HG02588 (cell line): ENCODE data around the gene TUBG1.
A peak's percentile ranks its signal among the peaks of the same experiment; 100 is the strongest.

Experiments used
- ATAC-seq: cut with Tn5 transposase; IDR thresholded peaks from one replicate; pipeline ENCODE4 v1.9.1; 2021; ENCODE audit warnings: mild to moderate bottlenecking, moderate library complexity; ENCODE audit not compliant: unreplicated experiment

The TUBG1 gene

GRCh38 chr17:42609182-42609813 lies at the start of gene TUBG1, which contains the start of gene RETREG3:
Gene TUBG1, plus strand, starts transcription at chr17:42609683. Its CDS starts 55 bp downstream, at chr17:42609738.
Gene RETREG3, minus strand, starts transcription at chr17:42609374. Its CDS starts 50 bp downstream, at chr17:42609324.
- ATAC-seq: peak; percentile 81

GRCh38 chr17:42560246-42560645 lies 49.2 kb upstream of the TUBG1 start:
- ATAC-seq: no peak

GRCh38 chr17:42561897-42562387 lies 47.5 kb upstream of the TUBG1 start, which contains the start of gene COASY:
Gene COASY, plus strand, starts transcription at chr17:42562148. Its CDS starts 475 bp downstream, at chr17:42562623.
- peak; percentile 52 for ATAC-seq

- ATAC-seq: no peak
Measured at GRCh38 chr17:42562388-42563142, 46.9 kb upstream of the TUBG1 start.

GRCh38 chr17:42563143-42563509 lies 46.4 kb upstream of the TUBG1 start:
- ATAC-seq: no peak

- no peak for ATAC-seq
Measured at GRCh38 chr17:42563543-42563942, 45.9 kb upstream of the TUBG1 start.

DNA sequence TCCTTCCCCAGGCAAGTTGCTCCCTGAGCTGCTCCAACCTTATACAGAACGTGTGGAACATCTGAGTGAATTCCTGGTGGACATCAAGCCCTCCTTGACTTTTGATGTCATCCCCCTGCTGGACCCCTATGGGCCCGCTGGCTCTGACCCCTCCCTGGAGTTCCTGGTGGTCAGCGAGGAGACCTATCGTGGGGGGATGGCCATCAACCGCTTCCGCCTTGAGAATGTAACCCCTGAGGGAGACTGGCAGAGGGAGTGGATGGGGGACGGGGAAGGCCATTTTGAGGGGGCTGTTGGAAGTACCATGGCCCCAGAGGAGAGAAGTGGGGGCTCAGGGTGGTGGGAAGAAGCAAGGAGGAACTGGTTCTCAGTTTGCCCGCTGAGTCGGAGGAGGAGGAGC lies 45.5 kb upstream of the TUBG1 start:
- no peak for ATAC-seq

- no peak for ATAC-seq
Measured at GRCh38 chr17:42564815-42565522, 44.5 kb upstream of the TUBG1 start.

DNA sequence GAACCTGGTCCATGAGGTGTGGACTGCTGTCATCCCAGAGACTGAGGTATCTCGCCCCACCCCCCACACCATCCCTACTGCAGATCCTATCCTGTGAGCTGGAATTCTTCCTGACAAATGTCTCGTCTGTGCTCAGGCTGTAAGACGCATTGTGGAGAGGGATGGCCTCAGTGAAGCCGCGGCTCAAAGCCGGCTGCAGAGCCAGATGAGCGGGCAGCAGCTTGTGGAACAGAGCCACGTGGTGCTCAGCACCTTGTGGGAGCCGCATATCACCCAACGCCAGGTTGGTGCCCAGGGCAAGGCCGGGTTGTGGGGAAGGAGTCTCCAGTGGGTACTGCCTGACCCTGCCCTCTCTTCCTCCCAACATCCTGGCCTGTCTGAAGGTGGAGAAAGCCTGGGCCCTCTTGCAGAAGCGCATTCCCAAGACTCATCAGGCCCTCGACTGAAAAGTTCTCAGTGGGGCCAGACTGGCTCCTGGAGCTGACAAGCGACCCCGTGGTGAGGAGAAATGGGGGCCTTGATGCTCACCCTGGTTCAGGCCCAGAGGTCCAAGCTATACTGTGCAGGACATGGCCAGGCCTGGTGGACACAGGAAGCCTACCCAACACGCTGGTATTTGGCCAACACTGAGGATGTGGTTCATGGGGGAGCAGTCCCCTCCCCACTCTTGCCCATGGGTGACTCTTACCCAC lies 43.8 kb upstream of the TUBG1 start:
- ATAC-seq: no peak

DNA sequence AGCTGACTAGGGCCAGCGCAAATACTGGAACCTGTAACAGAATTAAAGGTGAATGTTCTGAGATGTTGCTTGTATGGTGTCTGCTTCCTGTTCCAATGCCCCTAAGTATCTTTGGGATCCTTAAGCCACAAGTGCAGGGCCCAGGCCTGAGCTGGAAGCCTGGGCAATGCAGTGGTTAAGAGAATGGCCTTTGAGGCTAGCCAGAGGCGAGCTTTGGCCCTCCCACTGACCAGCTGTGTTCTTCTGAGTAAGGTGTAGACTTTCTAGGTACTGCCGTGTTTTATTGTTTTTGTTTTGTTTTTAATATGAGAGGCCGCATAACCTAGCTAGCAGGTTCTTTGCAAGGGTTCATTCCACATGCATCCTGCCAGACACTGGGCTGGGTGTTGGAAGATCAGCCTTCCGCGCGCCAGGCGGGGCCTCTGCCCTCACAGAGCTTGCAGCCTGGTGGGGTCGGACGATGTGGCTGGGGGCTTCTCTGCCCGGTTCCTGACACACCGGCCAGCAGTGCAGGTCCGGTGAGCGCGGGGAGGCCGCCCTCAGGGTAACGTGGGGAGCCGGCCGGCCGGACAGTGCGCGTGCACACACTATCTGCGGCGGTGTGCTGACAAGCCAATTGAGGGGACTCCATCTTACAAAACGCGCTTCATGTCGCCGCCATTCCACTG lies 43.1 kb upstream of the TUBG1 start:
- ATAC-seq: no peak

GRCh38 chr17:42566883-42567573 lies 42.5 kb upstream of the TUBG1 start, which contains the start of gene MLX:
Gene MLX, plus strand, starts transcription at chr17:42567100. Its CDS starts 25 bp downstream, at chr17:42567125.
- peak; percentile 60 for ATAC-seq

GRCh38 chr17:42568341-42569111 lies 41.0 kb upstream of the TUBG1 start:
- ATAC-seq: no peak

- ATAC-seq: no peak
Measured at GRCh38 chr17:42571435-42572225, 37.9 kb upstream of the TUBG1 start.

- no peak for ATAC-seq
Measured at GRCh38 chr17:42573095-42573494, 36.4 kb upstream of the TUBG1 start.

DNA sequence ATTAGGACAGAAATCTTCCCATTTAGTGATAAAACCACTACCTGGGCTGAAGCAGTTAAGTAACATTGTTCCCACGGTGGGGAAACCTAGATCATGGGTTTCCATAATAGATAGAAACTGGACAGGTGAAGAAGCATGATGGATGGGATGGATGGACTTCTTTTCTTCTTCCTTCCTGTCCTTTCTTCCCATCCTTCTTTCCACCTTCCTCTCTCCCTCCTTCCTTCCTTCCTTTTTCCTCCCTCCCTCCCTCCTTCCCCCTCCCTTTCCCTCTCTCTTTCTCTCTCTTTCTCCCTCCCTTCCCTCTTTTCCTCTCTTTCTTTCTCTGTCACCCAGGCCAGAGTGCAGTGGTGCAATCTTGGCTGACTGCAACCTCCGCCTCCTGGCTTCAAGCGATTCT lies 35.0 kb upstream of the TUBG1 start:
- ATAC-seq: no peak

- no peak for ATAC-seq
Measured at GRCh38 chr17:42577140-42577531, 32.3 kb upstream of the TUBG1 start.

DNA sequence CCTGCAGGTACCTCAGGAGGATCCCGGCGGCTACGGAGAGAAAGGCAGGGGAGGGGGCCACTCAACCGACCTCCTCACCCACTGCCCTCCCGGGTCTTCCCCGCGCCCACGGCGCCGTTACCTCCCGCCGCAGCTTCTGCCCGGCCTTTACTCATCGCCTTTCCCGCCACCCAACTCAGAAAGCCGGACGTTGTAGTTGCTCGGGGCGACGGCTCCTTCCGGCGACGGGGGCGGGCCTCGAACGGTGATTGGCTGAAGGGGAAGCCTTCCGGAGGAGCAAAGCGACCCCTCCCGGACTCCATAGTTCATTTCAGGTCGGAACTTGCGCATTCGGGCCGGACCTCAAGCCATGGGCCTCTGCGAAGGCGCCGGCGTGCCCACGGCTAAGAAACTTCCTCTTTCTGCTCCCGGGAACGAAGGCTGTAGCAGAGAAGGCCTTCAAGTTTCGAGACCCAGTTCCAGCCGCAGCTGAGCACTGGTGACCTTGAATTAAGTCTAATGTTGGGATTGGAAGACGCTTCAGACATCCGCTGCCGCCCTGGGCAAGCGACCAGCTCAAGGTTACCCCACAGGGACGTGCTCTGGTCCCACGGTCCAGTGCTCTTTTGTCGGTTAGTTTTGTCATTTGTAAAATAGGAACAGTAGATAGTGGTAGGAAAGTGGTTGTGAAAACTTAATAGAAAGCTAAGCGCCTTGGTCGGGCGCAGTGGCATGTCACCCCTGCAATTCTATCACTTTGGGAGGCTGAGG lies 31.8 kb upstream of the TUBG1 start, which contains the start of gene PSMC3IP:
Gene PSMC3IP (minus strand): TSS at position 198 of the 750 bp plus-strand sequence. CDS start 43 bp downstream, at position 155.
- ATAC-seq: peak; percentile 75
